ENCODE measurements around the gene ALK. TPM values are rescaled to one million over a fixed set of nuclear protein-coding genes. Genes with fewer than 3 reads are reported as not detected.

Gene ALK
- total RNA-seq, 2 donors from 2014 or later: 0.13 to 0.46 TPM

- Histone ChIP-seq H3K36me3 (ENCODE audit: control insufficient read depth, insufficient read depth, low read length) (no peaks in the 10 kb centered on the region), H3K4me3 (ENCODE audit: low read length) (no peak overlapping the region), H3K4me1 (ENCODE audit: control insufficient read depth, insufficient read depth, low read length) (no peaks in the 10 kb centered on the region), H3K27me3 (ENCODE audit: control insufficient read depth, insufficient read depth, low read length, poor library complexity, severe bottlenecking) (no peaks in the 10 kb centered on the region), H3K27ac (ENCODE audit: low read depth, low read length) (no peak overlapping the region), H3K9me3 (ENCODE audit: control insufficient read depth, low read length) (no peaks in the 10 kb centered on the region), H3K9ac (ENCODE audit: extremely low read depth, low read length, poor library complexity, severe bottlenecking) (no peak overlapping the region)
- Mint-ChIP-seq H3K4me3 (no peak overlapping the region), H3K27ac (no peak overlapping the region), H3K36me3 (ENCODE audit: low read depth) (no peaks in the 10 kb centered on the region), H3K27me3 (ENCODE audit: insufficient read depth) (peaks cover 9% of the 10 kb centered on the region), H3K9me3 (no peaks in the 10 kb centered on the region), H3K4me1 (no peaks in the 10 kb centered on the region)
- 91 to 100% methylated on average over 6 to 9 of the region's 9 CpGs for WGBS, 2 experiments (ENCODE audit: insufficient coverage in 1 of 2, insufficient read length in 1 of 2)
- DNase-seq: no peak
- TF ChIP-seq CTCF (conservative IDR thresholded peaks at IDR 0.05): no peak
Measured at GRCh38 chr2:29229640-29230039, 691.7 kb downstream of the ALK start.

- H3K9ac ChIP-seq (ENCODE audit: extremely low read depth, low read length, poor library complexity, severe bottlenecking): no peak overlapping the region
- WGBS, 2 experiments (ENCODE audit: insufficient coverage in 1 of 2, insufficient read length in 1 of 2): 88 to 91% methylated on average over 8 to 9 of the region's 9 CpGs
- H3K27me3 Mint-ChIP-seq (ENCODE audit: insufficient read depth): peaks cover 13% of the 10 kb centered on the region
- H3K4me1 Mint-ChIP-seq: no peaks in the 10 kb centered on the region
- H3K9me3 ChIP-seq (ENCODE audit: control insufficient read depth, low read length): no peaks in the 10 kb centered on the region
- no peaks in the 10 kb centered on the region for H3K4me1 ChIP-seq (ENCODE audit: control insufficient read depth, insufficient read depth, low read length)
- H3K36me3 Mint-ChIP-seq (ENCODE audit: low read depth): no peaks in the 10 kb centered on the region
- no peak overlapping the region for H3K4me3 ChIP-seq (ENCODE audit: low read length)
- no peaks in the 10 kb centered on the region for H3K36me3 ChIP-seq (ENCODE audit: control insufficient read depth, insufficient read depth, low read length)
- H3K4me3 Mint-ChIP-seq: no peak overlapping the region
- no peak for DNase-seq
- H3K27me3 ChIP-seq (ENCODE audit: control insufficient read depth, insufficient read depth, low read length, poor library complexity, severe bottlenecking): no peaks in the 10 kb centered on the region
- no peak overlapping the region for H3K27ac ChIP-seq (ENCODE audit: low read depth, low read length)
- H3K27ac Mint-ChIP-seq: no peak overlapping the region
- H3K9me3 Mint-ChIP-seq: no peaks in the 10 kb centered on the region
- TF ChIP-seq CTCF (conservative IDR thresholded peaks at IDR 0.05): no peak
Measured at GRCh38 chr2:29228947-29229346, 692.4 kb downstream of the ALK start.

GRCh38 chr2:29227935-29228675 lies 693.3 kb downstream of the ALK start:
- Histone ChIP-seq H3K36me3 (ENCODE audit: control insufficient read depth, insufficient read depth, low read length) (no peaks in the 10 kb centered on the region), H3K4me3 (ENCODE audit: low read length) (no peak overlapping the region), H3K9me3 (ENCODE audit: control insufficient read depth, low read length) (no peaks in the 10 kb centered on the region), H3K27me3 (ENCODE audit: control insufficient read depth, insufficient read depth, low read length, poor library complexity, severe bottlenecking) (no peaks in the 10 kb centered on the region), H3K9ac (ENCODE audit: extremely low read depth, low read length, poor library complexity, severe bottlenecking) (no peak overlapping the region), H3K27ac (ENCODE audit: low read depth, low read length) (no peak overlapping the region), H3K4me1 (ENCODE audit: control insufficient read depth, insufficient read depth, low read length) (no peaks in the 10 kb centered on the region)
- Mint-ChIP-seq H3K27me3 (ENCODE audit: insufficient read depth) (peaks cover 13% of the 10 kb centered on the region), H3K4me3 (no peak overlapping the region), H3K4me1 (no peaks in the 10 kb centered on the region), H3K9me3 (no peaks in the 10 kb centered on the region), H3K27ac (no peak overlapping the region), H3K36me3 (ENCODE audit: low read depth) (no peaks in the 10 kb centered on the region)
- TF ChIP-seq CTCF (conservative IDR thresholded peaks at IDR 0.05): no peak
- DNase-seq: no peak
- WGBS, 2 experiments (ENCODE audit: insufficient coverage in 1 of 2, insufficient read length in 1 of 2): 86 to 87% methylated on average over 14 to 15 of the region's 15 CpGs
